GM03348 (cell line): ENCODE data around the gene TMEM98.
"Not testable (repeated sequence)": the region's sequence is repeated elsewhere in the genome, so short reads cannot be mapped to it uniquely, and the experiment has no call there.

Source experiments
- DNase-seq: peaks from one replicate; pipeline ENCODE4 v3.0.0; 2012; ENCODE audit warnings: low spot score

The TMEM98 gene

GRCh38 chr17:32915245-32915644, 12.7 kb upstream of the TMEM98 start:
- DNase-seq = no peak

DNA sequence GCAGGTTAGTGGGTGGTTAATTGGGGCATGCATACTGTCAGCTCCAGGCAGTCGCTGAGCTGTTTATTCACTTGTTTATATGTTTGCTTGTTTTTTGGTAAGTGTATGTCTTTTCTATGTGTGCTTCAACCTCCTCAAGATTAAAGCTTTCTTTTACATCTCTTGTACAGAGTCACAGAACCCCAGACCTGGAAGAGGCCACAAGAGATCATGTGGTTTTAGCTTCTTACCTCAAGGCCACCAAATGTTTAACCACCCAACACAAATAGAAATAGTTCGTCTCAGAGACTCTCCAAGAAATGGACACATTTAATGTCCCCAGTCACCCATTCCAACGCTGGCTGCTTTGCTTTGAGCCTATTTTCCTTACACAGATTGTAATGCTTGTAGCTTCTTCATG, 11.8 kb upstream of the TMEM98 start:
- no peak for DNase-seq

GRCh38 chr17:32917081-32917480, 10.9 kb upstream of the TMEM98 start:
- no peak for DNase-seq

DNA sequence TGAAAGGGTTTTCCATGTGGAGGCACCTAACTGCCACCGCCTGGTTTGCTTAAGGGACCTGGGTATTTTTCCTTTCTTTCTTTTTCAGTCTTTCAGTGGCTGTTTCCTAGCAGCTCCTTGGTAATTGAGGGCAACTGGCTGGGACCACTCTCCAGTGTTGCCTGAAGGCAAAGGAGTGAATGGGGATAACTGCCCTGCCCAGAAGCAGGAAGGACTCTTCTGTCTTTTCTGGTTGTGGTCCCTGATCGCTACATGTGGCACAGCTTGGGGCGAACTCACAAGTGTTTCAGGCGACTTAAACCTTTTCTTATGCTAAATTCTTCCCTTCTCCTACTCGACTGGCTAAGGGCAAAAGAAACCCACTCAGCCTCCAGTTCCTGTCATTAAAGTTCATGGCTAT, 10.1 kb upstream of the TMEM98 start:
- no peak for DNase-seq

DNA sequence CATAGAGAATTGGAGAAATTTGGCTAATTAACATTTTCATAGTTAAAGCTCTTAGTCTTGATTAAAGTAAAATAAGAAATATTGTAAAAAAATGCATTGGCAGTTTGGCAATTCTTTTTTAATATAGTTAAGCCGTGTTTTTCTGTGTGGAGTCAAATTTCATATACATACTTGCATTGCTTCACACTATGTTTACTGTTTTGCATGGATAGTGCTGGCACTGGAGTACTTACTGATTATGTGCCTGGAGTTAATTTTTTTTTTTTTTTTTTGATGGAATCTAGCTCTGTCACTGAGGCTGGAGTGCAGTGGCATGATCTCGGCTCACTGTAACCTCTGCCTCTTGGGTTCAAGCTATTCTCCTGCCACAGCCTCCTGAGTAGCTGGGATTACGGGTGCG, 8.1 kb upstream of the TMEM98 start:
- DNase-seq = not testable (repeated sequence)

DNA sequence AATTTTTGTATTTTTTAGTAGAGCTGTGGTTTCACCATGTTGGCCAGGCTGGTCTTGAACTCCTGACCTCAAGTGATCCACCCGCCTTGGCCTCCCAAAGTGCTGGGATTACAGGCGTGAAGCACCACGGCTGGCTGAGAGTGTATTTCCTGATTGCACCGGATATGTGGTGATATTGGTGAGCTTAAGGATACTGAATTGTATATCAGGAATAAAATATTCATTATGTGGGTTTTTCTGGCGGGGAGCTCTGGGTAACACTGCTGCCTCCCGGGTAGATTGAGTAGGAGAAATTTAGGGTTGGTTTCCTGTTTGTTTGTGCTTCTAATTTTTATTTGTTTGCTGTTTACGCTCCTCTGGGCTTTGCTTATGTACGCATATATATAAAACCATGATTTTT, 7.7 kb upstream of the TMEM98 start:
- no peak for DNase-seq

DNA sequence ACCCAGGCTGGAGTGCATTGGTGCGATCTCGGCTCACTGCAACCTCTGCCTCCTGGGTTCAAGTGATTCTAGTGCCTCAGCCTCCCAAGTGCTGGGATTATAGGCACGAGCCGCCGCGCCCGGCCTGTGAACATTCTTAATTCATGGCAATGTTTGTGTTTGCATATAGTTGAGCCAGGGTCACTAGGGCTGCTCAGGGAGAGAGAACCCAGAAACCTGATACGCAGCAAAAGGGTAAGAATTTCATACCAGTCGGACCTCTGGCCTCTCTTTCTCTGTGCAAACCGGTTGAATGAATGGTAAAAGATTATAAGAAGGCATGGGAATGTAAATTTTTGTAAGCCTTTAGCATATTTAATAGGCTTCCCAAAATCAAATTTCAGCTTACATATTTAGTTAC, 6.9 kb upstream of the TMEM98 start:
- DNase-seq = no peak

DNA sequence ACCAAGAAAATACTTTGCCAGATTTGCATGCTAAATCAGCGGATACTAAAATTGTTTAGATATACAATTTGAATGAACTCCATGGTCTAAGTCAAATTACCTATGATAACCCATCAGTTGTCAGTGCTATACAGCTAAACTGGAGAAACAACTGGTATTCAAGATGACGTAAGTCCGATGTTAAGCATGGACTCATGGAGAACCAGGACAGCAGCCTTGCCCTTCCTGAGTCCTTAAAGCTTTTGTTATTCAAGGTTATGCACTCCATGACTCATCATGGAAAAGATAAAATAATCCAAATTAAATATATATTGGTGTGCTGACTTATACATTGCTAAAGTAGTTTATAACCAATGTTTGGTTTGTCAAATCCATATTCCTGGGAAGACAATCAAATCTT, 4.0 kb upstream of the TMEM98 start:
- not testable (repeated sequence) for DNase-seq

GRCh38 chr17:32926183-32926582, 1.8 kb upstream of the TMEM98 start:
- no peak for DNase-seq

DNA sequence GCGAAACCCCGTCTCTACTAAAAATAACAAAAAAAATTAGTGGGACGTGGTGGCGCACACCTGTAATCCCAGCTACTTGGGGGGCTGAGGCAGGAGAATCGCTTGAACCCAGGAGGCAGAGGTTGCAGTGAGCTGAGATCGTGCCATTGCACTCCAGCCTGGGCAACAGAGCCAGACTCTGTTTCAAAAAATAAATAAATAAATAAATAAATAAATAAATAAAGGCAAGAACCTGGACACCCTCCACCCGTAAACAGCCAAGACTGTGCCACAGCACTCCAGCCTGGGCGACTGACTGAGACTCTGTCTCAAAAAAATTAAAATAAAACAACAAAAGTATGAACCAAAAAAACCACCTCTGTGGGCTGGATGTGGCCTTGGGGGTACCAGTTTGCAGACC, 1.2 kb upstream of the TMEM98 start:
- DNase-seq = not testable (repeated sequence)

DNA sequence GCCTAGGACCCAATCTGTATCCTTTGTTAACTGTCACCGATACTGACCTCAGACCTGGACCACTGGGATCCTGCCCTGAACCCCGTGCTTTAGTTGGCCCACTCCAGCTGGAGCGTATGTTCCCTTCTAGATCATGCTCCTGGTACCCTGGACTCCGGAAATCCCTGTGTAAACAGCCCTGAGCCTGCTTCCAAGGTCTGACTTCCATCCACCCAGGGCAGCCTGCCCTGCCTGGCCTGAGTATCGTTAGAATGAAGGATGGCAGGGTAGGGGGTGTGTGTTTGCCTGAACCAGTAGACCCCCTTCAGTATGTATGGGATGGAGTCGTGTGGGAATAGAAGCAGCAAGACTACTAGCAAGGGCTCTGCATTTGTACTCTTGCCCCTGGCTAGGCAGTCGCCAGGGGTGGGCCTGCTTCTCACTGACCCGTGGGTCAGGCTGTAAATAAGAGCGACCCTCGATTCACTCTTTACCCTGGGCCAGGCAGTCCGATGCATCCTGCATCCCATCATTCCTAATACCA, 691 bp upstream of the TMEM98 start:
- no peak for DNase-seq

GRCh38 chr17:32928586-32929535, 908 bp downstream of the TMEM98 start:
- DNase-seq = peak; percentile 24

DNA sequence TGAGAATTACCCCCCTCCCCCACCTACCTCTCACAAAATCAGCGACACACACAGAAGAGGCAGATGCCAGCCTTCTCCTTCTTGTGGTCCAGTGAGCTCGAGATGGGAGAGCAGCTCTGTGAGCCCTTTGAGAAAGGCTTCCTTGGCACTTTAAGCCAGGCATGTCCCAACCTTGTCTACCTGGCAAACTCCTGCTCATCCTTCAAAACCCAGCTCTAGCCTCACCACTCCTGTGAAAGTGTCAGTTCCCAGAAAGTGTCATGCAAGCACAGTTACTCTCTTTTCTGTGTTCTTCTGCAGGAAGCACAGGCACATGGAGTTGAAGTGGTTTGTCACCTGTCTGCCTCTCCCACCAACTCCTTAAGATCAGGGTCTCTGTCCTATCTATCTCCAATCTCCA, 1.6 kb downstream of the TMEM98 start:
- no peak for DNase-seq

GRCh38 chr17:32930512-32930911, 2.6 kb downstream of the TMEM98 start:
- DNase-seq = no peak

GRCh38 chr17:32931686-32932085, 3.7 kb downstream of the TMEM98 start:
- no peak for DNase-seq

DNA sequence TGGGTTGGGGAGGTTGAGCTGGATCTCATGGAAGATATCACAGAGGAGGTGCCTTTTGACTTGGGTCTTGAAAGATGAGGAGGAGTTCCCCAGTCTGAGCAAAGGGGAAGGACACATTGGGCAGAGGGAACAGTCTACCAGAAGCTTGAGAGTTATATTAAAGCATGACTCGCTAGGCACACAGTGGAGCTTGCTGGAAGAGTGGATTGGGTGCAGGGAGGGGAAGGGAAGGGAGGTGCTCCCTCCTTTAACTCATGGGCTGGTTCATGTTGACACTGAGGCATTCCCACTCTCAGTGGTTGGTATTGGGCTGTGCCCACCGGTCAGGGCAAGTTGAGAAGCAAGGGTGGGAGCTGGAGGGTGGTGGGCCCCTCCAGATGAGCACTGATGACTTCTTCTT, 5.9 kb downstream of the TMEM98 start:
- no peak for DNase-seq

- DNase-seq = no peak
Measured at GRCh38 chr17:32935726-32936125, 7.8 kb downstream of the TMEM98 start.

DNA sequence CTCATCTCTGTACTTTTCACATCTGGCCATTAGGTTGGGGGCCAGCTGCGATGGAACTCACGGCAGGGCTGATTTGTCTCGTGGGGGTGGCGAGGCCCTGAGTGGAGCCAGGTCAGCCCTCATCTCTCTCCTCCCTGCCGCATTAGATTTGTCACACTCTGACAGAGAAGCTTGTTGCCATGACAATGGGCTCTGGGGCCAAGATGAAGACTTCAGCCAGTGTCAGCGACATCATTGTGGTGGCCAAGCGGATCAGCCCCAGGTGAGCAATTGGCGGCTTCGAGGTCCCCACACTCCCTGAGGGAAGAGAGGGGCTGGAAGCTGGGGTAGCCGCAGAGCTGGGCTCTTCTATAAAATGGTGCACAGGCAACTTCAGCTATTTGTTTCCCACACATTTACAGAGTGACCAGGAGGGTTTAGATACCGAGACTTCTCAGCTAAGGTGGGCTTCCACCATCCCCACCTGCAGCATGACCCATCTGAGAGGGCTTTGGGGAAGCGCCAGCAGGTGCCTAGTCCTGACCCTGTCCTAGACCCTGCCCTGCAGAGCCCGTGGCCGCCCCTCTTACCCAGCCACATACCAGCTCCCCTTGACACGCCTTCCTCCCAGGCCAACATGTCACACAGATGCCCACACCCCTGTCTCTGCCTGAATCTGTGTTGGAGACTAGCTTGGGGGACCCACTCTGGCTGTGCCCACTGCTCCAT, 8.4 kb downstream of the TMEM98 start:
- DNase-seq = no peak

- DNase-seq = peak; percentile 74
Measured at GRCh38 chr17:32936894-32937500, 9.0 kb downstream of the TMEM98 start.

DNA sequence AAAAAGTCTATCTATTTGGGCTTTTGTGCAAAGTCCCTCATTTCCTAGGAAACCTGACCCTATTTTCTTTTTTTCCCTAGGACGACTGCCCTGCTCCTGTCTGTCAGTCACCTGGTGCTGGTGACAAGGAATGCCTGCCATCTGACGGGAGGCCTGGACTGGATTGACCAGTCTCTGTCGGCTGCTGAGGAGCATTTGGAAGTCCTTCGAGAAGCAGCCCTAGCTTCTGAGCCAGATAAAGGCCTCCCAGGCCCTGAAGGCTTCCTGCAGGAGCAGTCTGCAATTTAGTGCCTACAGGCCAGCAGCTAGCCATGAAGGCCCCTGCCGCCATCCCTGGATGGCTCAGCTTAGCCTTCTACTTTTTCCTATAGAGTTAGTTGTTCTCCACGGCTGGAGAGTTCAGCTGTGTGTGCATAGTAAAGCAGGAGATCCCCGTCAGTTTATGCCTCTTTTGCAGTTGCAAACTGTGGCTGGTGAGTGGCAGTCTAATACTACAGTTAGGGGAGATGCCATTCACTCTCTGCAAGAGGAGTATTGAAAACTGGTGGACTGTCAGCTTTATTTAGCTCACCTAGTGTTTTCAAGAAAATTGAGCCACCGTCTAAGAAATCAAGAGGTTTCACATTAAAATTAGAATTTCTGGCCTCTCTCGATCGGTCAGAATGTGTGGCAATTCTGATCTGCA, 12.9 kb downstream of the TMEM98 start:
- no peak for DNase-seq

DNA sequence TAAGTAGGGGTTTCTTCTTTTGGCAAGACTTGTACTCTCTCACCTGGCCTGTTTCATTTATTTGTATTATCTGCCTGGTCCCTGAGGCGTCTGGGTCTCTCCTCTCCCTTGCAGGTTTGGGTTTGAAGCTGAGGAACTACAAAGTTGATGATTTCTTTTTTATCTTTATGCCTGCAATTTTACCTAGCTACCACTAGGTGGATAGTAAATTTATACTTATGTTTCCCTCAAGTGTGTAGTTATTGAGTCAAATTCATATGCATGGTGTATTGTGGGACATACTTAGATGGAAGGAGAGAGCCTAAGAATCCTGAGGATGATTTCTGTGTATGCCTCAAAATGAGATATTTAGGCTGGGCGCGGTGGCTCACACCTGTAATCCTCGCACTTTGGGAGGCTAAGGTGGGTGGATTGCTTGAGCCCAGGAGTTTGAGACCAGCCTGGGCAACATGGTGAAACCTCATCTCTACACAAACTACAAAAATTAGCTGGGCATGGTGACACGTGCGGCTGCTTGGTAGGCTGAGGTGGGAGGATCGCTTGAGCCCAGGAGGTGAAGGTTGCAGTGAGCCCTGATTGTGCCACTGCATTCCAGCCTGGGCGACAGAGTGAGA, 13.6 kb downstream of the TMEM98 start:
- DNase-seq = no peak

- peak; percentile 60 for DNase-seq
Measured at GRCh38 chr17:32943206-32943605, 15.3 kb downstream of the TMEM98 start.
